KOPT-K1 (cell line): ENCODE results near the gene GPR158.

Source experiments
- H3K27ac ChIP-seq: fragments of 200-600 bp; sonication (generic); 2 replicates; pipeline ENCODE4 v1.5.1; 2016; ENCODE audit warnings: antibody characterized with exemption, mild to moderate bottlenecking, low read depth, low read length; ENCODE audit not compliant: poor library complexity, severe bottlenecking
- H3K36me3 ChIP-seq: fragments of 200-600 bp; sonication (generic); 2 replicates; pipeline ENCODE4 v1.5.1; 2017; ENCODE audit warnings: antibody characterized with exemption, mild to moderate bottlenecking, low read length, moderate library complexity; ENCODE audit not compliant: insufficient read depth
- H3K9me3 ChIP-seq: fragments of 200-600 bp; sonication (generic); 2 replicates; pipeline ENCODE4 v1.5.1; 2017; ENCODE audit warnings: antibody characterized with exemption, low read length, mild to moderate bottlenecking; ENCODE audit not compliant: insufficient read depth, poor library complexity, severe bottlenecking

The GPR158 gene

DNA sequence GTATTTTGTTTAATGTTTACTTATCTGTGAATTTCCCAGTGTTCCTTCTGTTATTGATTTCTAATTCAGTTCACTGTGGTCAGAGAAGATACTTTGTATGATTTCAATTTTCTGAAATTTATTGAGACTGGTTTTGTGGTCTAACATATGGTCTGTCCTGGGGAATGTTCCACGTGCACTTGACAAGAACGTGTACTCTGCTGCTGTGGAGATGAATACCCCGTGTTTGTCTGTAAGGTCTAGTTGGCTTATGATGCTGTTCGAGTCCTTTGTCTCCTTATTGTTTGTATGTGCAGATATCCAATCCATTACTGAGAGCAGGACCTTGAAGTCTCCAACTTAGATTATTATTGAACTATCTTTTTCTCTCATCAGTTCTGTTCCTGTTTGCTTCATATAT is 387.7 kb downstream of the GPR158 start:
- H3K9me3 ChIP-seq, result no peaks in the 10 kb centered on the region
- H3K36me3 ChIP-seq, result no peaks in the 10 kb centered on the region
- H3K27ac ChIP-seq, result no peak overlapping the region

GRCh38 chr10:25564351-25564750 is 389.6 kb downstream of the GPR158 start:
- no peaks in the 10 kb centered on the region for H3K36me3 ChIP-seq
- H3K9me3 ChIP-seq, result no peaks in the 10 kb centered on the region
- no peak overlapping the region for H3K27ac ChIP-seq

DNA sequence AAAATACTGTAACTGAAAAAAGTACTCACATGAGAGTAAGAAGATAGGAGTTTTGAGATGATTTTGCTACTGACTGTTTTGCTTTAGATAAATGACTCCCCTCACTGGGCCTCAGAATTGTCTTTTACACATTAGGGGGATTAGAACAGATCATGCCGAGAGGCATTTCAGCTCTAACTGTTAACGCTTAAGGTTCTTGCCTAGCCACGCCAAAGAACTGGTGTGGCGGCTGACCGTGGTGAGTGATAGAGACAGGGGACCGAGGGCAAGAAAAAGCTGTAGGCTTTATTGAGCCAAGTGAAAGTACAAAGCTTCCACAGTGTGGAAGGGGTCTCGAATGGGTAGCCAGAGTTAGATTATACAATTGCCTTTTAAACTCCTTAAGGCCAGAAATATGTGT is 390.8 kb downstream of the GPR158 start:
- no peaks in the 10 kb centered on the region for H3K9me3 ChIP-seq
- H3K27ac ChIP-seq, result no peak overlapping the region
- no peaks in the 10 kb centered on the region for H3K36me3 ChIP-seq

DNA sequence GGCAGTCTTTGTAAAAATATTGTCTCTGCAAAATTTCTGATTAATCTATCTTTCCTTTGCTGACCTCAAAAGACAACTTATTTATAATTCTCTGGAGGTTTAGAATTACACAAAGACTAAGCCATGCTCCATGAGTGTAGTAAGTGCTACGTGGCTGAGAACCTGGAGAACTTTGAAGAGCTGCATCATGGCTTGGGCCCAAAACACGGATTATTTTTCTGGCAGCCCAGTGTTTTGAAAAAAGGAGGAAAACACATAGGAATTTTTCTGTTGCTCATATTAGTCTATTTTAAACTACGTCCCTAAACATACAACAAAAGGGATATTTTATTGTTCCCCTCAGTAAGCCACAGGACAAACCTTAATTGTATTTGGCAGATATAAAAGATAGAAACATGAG is 398.5 kb downstream of the GPR158 start:
- H3K27ac ChIP-seq, result no peak overlapping the region
- no peaks in the 10 kb centered on the region for H3K9me3 ChIP-seq
- no peaks in the 10 kb centered on the region for H3K36me3 ChIP-seq

DNA sequence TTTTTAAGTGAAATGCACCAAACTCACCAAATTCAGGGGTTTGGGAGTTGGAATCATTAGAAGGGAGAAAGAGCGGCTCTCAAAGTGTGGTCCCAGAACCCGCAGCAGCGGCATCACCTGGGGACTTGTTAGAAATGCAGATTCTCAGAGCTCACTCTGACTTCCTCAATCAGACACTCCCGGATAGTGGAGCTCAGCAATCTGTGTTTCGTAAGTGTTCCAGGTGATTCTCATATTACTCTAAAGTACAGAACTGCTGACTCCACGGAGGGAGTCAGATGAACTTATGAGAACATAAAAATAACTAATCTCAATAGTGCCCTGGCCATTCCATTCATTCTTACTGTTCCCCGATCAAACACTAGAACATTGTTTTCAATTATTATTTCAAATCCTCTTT is 400.5 kb downstream of the GPR158 start:
- H3K27ac ChIP-seq, result no peak overlapping the region
- no peaks in the 10 kb centered on the region for H3K9me3 ChIP-seq
- H3K36me3 ChIP-seq, result no peaks in the 10 kb centered on the region

DNA sequence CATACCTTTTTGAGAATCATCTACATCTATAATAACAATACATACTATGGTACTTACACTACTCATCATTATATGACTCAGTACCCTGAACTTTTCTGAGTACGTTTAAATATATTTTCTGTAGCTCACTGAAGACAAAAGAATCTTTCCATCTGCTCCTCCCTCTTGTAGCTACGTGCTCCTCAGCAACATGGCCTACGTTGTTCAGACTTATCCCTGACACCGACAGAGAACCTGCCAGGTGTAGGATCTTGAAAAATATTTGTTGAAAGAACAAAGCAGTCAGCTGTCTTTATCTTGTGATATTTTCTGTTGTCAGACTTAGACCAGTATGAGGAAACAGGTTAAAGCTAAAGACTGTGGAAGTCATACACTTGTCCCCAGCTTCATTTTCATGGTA is 403.3 kb downstream of the GPR158 start:
- no peak overlapping the region for H3K27ac ChIP-seq
- H3K36me3 ChIP-seq, result no peaks in the 10 kb centered on the region
- H3K9me3 ChIP-seq, result no peaks in the 10 kb centered on the region

DNA sequence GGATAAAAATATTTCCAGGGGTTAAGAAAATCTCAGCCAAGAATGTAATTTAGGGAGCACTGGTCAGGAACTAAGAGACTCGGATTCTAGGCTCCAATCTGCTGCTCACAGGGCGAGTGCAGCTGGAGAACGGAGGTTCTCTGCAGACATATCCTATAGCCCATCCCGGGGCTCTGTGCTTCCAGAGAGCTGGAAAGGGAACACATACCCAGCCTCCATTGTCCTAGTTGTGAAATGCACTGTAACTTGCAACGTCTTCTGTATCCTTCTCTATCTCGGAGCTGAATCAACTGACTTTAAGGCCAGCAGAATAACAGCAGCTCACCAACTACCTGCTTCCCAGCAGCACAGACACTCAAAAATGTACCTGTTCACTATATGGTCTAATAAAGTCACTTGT is 408.2 kb downstream of the GPR158 start:
- no peak overlapping the region for H3K27ac ChIP-seq
- no peaks in the 10 kb centered on the region for H3K9me3 ChIP-seq
- H3K36me3 ChIP-seq, result no peaks in the 10 kb centered on the region

- no peak overlapping the region for H3K27ac ChIP-seq
- H3K9me3 ChIP-seq, result no peaks in the 10 kb centered on the region
- no peaks in the 10 kb centered on the region for H3K36me3 ChIP-seq
These were observed 425.9 kb downstream of the GPR158 start for GRCh38 chr10:25600651-25601050.

GRCh38 chr10:25604591-25604990 is 429.8 kb downstream of the GPR158 start:
- H3K36me3 ChIP-seq, result no peaks in the 10 kb centered on the region
- no peaks in the 10 kb centered on the region for H3K9me3 ChIP-seq
- no peak overlapping the region for H3K27ac ChIP-seq

DNA sequence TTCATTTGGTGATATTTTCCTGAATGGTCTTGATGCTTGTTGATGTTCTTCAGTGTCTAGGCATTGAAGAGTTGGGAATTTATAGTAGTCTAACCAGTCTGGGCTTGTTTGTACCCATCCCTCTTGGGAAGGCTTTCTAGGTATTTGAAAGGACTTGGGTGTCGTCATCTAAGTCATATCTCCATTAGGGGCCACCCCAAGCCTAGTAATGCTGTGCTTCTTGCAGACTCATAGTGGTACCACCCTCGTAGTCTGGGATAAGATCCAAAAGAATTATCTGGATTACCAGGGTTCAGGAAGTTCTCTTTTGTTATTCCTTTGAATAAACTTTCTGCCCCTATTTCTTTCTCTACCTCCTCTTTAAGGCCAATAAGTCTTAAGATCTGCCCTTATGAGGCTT is 439.9 kb downstream of the GPR158 start:
- H3K9me3 ChIP-seq, result no peaks in the 10 kb centered on the region
- no peaks in the 10 kb centered on the region for H3K36me3 ChIP-seq

DNA sequence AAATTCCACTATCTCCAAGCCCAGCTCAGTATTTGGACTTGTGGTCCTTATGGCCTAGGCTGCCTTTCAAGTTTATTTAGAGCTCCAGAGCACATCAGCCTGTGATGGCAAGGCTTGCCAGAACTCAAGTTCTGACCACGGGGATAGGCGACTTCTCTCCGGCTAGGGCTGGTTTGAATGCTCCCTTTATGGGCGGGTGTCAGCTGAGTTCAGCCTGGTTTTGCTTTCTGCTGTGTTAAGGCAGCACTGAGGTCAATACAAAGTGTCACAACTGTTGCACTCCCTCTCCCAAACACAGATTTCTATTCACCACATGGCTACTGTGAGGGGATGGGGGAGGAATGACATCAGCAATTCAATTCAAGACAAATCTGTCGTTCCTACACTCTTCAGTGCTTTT is 441.1 kb downstream of the GPR158 start:
- no peak overlapping the region for H3K27ac ChIP-seq
- H3K36me3 ChIP-seq, result no peaks in the 10 kb centered on the region
- H3K9me3 ChIP-seq, result no peaks in the 10 kb centered on the region

More for the DNA sequence above, 439.9 kb downstream of the GPR158 start:
- H3K27ac ChIP-seq, result no peak overlapping the region

DNA sequence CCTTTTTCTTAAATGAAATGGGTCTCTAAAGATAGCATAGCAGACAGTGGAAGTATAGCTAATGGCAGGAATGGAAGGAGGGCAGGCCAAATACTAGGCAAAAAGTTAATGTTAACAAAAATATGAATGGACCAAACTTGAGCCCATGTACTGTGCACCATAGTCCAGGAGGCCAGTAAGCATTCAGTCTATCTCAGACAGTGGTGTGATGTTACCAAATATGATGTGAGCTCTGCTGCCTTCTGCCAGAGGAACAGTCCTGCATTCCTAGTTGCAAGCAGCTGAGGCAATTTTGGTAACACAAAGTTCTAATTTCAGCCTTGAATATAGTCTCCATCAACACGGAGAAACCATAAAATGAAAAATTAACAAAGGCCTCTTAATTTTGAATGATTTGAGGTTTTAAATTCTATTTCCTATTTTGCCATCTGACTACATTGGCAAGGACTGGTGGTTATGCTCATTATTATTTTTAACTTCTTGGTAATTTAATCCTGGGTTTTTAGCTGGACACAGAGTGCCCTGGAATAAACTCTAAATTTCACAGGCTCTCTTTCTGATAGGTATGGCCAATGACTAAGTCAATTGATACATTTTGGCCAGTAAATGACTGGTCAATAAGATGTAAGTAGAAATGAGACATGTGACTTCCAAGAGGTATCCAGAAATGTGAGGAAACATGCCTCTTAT is 442.2 kb downstream of the GPR158 start:
- no peak overlapping the region for H3K27ac ChIP-seq
- no peaks in the 10 kb centered on the region for H3K36me3 ChIP-seq
- H3K9me3 ChIP-seq, result no peaks in the 10 kb centered on the region

GRCh38 chr10:25627606-25628005 is 452.8 kb downstream of the GPR158 start:
- Histone ChIP-seq H3K9me3 (no peaks in the 10 kb centered on the region), H3K36me3 (no peaks in the 10 kb centered on the region), H3K27ac (no peak overlapping the region)

DNA sequence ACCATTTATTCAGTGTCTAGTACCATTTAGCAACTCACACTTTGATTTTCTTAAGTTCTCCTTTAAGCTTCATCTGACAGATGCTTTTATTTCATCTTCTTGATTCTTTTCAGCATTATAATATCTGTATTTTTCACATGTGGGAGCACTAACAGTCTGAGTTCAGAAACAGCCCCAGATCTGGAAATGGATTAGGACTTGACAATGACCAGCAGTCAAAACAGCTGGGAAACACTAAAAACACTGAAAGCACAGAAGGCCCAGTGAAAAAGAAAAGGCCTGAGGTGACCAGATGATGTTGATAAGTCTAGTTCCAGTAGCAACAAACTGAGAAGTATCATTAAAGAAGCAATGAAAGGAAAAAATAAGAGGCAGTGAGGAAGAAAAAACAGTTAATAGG is 454.5 kb downstream of the GPR158 start:
- Histone ChIP-seq H3K36me3 (no peaks in the 10 kb centered on the region), H3K9me3 (no peaks in the 10 kb centered on the region), H3K27ac (no peak overlapping the region)

- Histone ChIP-seq H3K27ac (no peak overlapping the region), H3K36me3 (no peaks in the 10 kb centered on the region), H3K9me3 (no peaks in the 10 kb centered on the region)
These were observed 456.7 kb downstream of the GPR158 start for GRCh38 chr10:25631471-25631870.

- H3K9me3 ChIP-seq, result no peaks in the 10 kb centered on the region
- H3K36me3 ChIP-seq, result no peaks in the 10 kb centered on the region
- H3K27ac ChIP-seq, result no peak overlapping the region
These were observed 458.0 kb downstream of the GPR158 start for GRCh38 chr10:25632802-25633201.
